Stimulated activated CD4-positive, alpha-beta T cell treated with anti-CD3 and anti-CD28 coated beads, Interleukin-1b, Interleukin-23, amount 100 ng/mL, for 48 hours (primary cell): ENCODE measurements around the gene PLS1.
A peak's percentile ranks its signal among the peaks of the same experiment; 100 is the strongest.
"Not testable (repeated sequence)": the region's sequence is repeated elsewhere in the genome, so short reads cannot be mapped to it uniquely, and the experiment has no call there.

Source experiments
- DNase-seq: peaks from one replicate; pipeline ENCODE4 v3.0.0-alpha.2; 2020

PLS1 gene

GRCh38 chr3:142595951-142596725 lies at the start of gene PLS1:
TSS of gene PLS1 (plus strand) at chr3:142596393. CDS start at chr3:142664238, 67,845 bp downstream.
- DNase-seq, result peak; percentile 83

GRCh38 chr3:142549986-142550385 lies 46.2 kb upstream of the PLS1 start:
- no peak for DNase-seq

- not testable (repeated sequence) for DNase-seq
Measured at GRCh38 chr3:142552579-142552978, 43.6 kb upstream of the PLS1 start.

GRCh38 chr3:142553741-142554140 lies 42.5 kb upstream of the PLS1 start:
- no peak for DNase-seq

- no peak for DNase-seq
Measured at GRCh38 chr3:142560118-142560517, 36.1 kb upstream of the PLS1 start.

- DNase-seq, result no peak
Measured at GRCh38 chr3:142563496-142563997, 32.6 kb upstream of the PLS1 start.

- no peak for DNase-seq
Measured at GRCh38 chr3:142566096-142566495, 30.1 kb upstream of the PLS1 start.

- DNase-seq, result no peak
Measured at GRCh38 chr3:142568393-142569017, 27.7 kb upstream of the PLS1 start.

GRCh38 chr3:142569422-142569821 lies 26.8 kb upstream of the PLS1 start:
- not testable (repeated sequence) for DNase-seq

- DNase-seq, result not testable (repeated sequence)
Measured at GRCh38 chr3:142574223-142574622, 22.0 kb upstream of the PLS1 start.

- DNase-seq, result no peak
Measured at GRCh38 chr3:142574665-142575064, 21.5 kb upstream of the PLS1 start.

GRCh38 chr3:142576792-142577191 lies 19.4 kb upstream of the PLS1 start:
- DNase-seq, result no peak

- DNase-seq, result no peak
Measured at GRCh38 chr3:142577696-142578328, 18.4 kb upstream of the PLS1 start.

- DNase-seq, result peak; percentile 97
Measured at GRCh38 chr3:142578329-142579223, 17.6 kb upstream of the PLS1 start, which contains the start of gene ATR. TSS of gene ATR (minus strand) at chr3:142578733. CDS start at chr3:142578704, 29 bp downstream.

- DNase-seq, result no peak
Measured at GRCh38 chr3:142580061-142580423, 16.2 kb upstream of the PLS1 start.

- not testable (repeated sequence) for DNase-seq
Measured at GRCh38 chr3:142581070-142581469, 15.1 kb upstream of the PLS1 start.

- DNase-seq, result no peak
Measured at GRCh38 chr3:142586803-142587406, 9.3 kb upstream of the PLS1 start.

GRCh38 chr3:142588703-142589102 lies 7.5 kb upstream of the PLS1 start:
- no peak for DNase-seq

- not testable (repeated sequence) for DNase-seq
Measured at GRCh38 chr3:142592268-142592667, 3.9 kb upstream of the PLS1 start.

- no peak for DNase-seq
Measured at GRCh38 chr3:142595141-142595540, 1.1 kb upstream of the PLS1 start.

- no peak for DNase-seq
Measured at GRCh38 chr3:142595581-142595950, 627 bp upstream of the PLS1 start.

GRCh38 chr3:142596726-142597088 lies 514 bp downstream of the PLS1 start:
- DNase-seq, result no peak
